ENCODE results near the gene TBC1D2B.

GRCh38 chr15:78103406-78104118 lies 26.1 kb upstream of the TBC1D2B start:
- TF ChIP-seq, protein P1, sequence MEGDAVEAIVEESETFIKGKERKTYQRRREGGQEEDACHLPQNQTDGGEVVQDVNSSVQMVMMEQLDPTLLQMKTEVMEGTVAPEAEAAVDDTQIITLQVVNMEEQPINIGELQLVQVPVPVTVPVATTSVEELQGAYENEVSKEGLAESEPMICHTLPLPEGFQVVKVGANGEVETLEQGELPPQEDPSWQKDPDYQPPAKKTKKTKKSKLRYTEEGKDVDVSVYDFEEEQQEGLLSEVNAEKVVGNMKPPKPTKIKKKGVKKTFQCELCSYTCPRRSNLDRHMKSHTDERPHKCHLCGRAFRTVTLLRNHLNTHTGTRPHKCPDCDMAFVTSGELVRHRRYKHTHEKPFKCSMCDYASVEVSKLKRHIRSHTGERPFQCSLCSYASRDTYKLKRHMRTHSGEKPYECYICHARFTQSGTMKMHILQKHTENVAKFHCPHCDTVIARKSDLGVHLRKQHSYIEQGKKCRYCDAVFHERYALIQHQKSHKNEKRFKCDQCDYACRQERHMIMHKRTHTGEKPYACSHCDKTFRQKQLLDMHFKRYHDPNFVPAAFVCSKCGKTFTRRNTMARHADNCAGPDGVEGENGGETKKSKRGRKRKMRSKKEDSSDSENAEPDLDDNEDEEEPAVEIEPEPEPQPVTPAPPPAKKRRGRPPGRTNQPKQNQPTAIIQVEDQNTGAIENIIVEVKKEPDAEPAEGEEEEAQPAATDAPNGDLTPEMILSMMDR (IDR thresholded peaks at IDR 0.05; ENCODE audit: poor library complexity, severe bottlenecking) = no peak
- no peak for TF ChIP-seq POLR2AphosphoS5 (IDR thresholded peaks at IDR 0.05)
- TF ChIP-seq EP300 (conservative IDR thresholded peaks at IDR 0.05; ENCODE audit: poor library complexity, severe bottlenecking) = no peak
- no peak for TF ChIP-seq REST (IDR thresholded peaks at IDR 0.05; ENCODE audit: borderline replicate concordance)

Data from neural cell (in vitro differentiated cells).